GM21447 (cell line): ENCODE data around the gene SARS1.

Experiments
- ATAC-seq: cut with Tn5 transposase; IDR thresholded peaks from one replicate; pipeline ENCODE4 v1.9.1; 2021; ENCODE audit not compliant: unreplicated experiment

The SARS1 gene

DNA sequence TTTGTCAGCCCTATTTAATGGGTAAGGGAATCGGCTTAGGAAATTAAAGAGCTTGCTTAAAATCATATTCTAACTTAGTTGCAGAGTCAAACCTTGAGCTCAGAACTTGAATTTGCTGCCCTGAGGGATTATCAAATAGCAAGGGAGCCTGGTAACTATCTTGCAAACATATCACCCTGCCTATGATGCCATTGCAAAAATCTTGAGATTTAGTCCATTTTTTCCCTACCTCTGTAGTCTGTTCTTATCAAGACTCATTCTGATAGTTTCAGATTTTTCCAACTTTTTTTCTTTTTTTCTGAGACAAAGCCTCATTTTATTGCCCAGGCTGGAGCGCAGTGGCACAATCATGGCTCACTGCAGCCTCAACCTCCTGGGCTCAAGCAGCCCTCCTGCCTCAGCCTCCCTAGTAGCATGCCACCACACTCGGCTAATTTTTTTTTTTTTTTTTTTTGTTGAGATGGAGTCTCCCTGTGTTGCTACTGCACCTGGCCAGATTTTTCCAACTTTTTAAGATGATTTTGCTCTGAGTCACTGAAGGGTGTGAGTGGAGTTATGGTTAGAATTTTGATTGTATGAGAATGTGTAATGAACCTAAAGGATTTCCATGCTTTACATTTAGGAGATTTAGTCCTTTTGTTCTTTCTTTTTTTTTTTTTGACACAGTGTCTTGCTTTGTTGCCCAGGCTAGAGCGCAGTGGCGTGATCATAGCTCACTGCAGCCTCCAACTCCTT lies 12.2 kb downstream of the SARS1 start:
- ATAC-seq: no peak

- ATAC-seq: no peak
These were observed 14.4 kb downstream of the SARS1 start for GRCh38 chr1:109228167-109228566.

DNA sequence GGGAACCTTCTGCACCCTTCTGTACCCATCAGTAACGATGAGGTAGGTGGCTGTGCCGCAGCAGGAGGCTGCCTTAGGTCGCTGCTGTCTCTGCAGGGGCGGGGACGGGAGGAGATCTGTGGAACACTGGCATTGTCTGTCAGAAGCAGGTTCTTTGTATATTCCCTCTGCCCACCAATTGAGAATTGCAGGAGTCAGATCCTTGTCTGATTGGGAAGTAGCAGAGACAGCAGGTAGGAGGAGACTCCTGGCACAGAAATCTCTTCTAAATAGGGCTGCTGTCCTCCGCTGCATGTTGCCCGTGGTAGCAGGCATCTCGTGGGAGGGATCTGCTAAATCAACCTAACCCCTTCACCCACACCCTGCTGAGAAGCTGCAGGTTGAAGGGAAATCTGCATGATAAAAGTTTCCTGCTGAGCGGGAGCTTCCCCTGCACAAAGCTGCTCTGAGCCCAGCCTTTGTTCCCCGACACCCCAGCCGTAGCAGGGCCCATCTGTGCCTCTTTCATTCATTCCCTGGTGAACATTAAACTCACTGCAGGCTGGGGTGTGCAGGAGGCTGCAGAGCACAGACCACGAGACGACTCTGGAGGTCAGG lies 15.9 kb downstream of the SARS1 start:
- ATAC-seq: no peak

GRCh38 chr1:109231066-109231465 lies 17.3 kb downstream of the SARS1 start:
- ATAC-seq: no peak

DNA sequence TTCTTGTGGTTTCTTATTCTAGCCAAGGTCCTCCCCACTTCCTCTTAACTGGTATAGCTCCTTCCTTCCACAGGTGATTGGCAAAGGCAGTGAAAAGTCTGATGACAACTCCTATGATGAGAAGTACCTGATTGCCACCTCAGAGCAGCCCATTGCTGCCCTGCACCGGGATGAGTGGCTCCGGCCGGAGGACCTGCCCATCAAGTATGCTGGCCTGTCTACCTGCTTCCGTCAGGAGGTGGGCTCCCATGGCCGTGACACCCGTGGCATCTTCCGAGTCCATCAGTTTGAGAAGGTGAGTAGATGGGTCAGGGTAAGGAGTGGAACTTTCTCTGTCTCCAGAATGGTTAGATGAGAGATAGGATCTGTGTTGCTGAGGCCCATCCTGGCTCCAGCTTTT lies 21.4 kb downstream of the SARS1 start:
- no peak for ATAC-seq

DNA sequence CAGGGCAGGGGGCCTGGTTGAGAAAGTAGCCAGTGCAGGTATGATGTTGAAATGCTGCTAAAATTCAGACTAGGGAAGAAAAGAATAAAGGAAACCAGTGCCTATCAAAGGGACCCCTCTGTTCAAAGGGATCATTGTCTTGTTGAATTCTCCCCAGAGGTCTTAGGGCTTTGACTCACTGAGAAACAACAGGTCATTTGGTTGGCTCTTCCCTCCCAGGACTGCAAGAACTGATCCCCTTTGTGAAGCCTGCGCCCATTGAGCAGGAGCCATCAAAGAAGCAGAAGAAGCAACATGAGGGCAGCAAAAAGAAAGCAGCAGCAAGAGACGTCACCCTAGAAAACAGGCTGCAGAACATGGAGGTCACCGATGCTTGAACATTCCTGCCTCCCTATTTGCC lies 23.8 kb downstream of the SARS1 start:
- no peak for ATAC-seq

DNA sequence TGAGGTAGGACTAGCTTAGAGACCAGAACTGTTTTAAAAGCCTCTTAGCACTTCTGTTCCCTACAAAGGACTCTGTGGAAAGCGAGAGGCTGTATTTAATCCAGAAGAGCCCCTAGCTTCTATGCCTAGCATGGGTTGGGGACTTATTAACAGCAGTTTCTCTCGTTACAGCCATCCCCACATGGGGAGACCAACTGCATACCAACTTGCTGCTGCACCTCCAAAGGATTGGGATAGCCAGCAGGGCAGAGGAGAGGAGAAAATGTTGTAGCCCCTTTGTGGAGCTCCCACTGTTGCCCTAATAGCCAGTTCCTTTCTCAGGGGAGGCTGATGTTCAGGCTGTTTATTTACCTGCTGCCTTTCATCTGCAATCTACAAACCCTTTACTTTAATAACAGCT lies 24.7 kb downstream of the SARS1 start:
- ATAC-seq: no peak

- no peak for ATAC-seq
These were observed 25.3 kb downstream of the SARS1 start for GRCh38 chr1:109239047-109239408.

GRCh38 chr1:109239409-109240068 lies 25.8 kb downstream of the SARS1 start:
- no peak for ATAC-seq

DNA sequence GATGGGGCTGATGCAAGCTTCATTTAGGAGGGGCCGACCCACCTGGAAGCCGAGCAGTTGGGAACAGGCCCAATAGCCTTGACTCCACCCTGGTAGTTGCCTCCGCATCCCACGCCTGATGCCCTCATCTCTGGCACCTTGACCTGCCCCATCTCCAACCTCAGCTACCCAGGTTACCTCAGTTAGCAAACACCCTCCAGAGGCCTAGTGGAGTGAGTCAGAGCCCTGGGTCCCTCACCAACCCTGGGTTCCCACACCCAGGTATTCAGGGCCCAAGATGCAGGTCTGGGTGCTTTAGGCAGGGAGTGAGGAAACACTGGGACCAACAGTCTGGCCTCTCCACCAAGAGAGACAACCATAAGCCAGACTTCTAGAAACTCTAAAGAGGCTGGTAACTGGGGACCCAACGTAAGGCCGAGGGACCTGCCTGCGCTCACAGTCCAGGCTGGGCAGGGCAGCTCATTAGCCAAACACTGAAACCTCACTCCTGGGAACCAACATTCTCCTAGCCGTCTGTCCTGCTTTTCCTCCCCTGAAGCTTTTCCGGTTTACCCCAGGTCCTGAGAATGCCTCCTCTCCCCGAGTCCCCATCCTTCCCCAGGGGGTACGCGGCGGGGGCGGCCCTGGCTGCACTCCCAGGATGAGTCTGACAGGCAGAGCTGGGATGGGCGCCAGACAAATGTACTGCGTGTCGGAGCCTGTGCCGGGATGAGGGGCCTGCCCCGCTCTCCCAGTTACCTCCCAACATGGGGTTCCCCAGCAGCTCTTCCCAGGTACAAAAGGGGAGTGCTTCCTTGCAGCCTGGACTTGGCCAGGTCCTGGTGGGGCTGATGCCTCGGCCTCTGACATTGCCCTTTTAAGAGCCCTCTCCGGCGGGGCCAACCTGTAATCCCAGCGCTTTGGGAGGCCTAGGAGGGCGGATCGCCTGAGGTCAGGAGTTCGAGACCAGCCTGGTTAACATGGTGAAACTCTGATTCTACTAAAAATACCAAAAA lies 26.7 kb downstream of the SARS1 start:
- no peak for ATAC-seq

DNA sequence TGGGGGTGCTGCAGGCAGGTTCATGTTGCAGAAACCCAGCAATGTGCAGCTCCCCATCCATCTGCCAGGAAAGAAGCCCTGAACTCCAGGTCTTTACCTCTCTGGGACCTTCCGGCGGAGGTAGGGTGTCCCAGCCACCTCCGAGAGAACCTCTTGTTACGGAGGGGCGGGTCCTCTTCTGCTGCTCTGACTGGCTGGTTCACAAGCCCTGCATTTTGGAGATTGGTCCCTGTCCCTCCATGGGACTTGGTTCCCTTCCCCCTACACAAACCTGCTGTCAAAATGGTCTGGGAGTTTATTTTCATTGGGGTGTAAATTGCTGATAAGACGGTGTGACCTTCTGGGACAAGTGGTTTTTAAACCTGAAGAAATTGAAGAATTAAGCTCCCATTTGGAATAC lies 27.6 kb downstream of the SARS1 start:
- no peak for ATAC-seq

GRCh38 chr1:109241841-109242345 lies 28.2 kb downstream of the SARS1 start:
- no peak for ATAC-seq

- no peak for ATAC-seq
These were observed 28.7 kb downstream of the SARS1 start for GRCh38 chr1:109242387-109242786.

GRCh38 chr1:109243221-109243620 lies 29.5 kb downstream of the SARS1 start:
- no peak for ATAC-seq

- ATAC-seq: no peak
These were observed 30.3 kb downstream of the SARS1 start for GRCh38 chr1:109243860-109244552.

GRCh38 chr1:109246141-109246551 lies 32.4 kb downstream of the SARS1 start:
- no peak for ATAC-seq

DNA sequence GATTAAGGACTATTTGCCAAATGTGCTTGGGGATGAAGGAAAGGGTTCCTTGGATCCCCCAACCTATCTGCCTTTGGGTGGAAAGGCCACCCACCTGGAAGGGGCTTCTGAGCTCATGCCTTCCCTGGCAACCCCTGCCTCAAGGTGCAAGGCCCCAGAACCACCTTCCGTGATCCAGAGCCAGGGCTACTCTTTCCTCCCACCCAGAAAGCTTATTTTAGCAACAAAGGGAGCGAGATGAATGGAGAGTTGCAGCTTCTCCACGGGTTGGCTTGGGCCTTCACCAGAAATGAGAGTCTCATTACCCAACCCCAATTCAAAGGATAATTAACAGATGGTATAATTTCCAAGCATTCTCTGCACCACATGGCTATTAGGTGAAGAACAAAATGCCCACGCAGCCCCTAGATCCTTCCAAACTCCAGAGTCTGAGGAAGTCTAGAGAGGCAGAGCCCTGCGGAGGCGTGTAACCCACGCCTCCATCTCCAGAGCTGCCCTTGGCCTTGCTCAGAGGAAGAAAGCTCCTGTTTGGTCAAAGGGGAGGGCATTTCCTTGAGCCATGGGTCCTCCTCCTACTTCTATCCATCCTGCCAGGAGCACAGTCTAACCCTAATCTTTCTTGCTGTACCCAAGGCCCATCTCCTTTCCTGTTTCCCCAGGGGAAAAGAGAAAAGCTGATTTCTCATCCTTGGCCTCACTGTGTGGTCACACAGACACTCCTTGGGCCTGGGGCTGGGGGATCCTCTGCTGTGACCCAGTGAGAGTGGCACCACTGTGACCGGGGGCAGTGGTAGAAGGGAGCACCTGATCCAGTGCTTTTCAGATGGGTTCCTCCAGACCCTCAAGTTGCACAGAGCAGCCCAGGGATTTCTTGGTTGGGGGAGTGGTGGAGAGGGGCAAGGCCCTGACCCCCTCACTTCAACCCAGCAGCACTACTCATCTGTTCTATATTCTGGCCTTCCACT lies 34.0 kb downstream of the SARS1 start:
- no peak for ATAC-seq

GRCh38 chr1:109248444-109248796 lies 34.7 kb downstream of the SARS1 start:
- no peak for ATAC-seq
